Endothelial cell (in vitro differentiated cells): ENCODE data around the gene ETS1. TPM values are rescaled to one million over a fixed set of nuclear protein-coding genes. Genes with fewer than 3 reads are reported as not detected.

Source experiments
- DNase-seq: peaks from one replicate; pipeline ENCODE4 v3.0.0; 2021; ENCODE audit warnings: low spot score
- H3K27ac Mint-ChIP-seq: one replicate; pipeline ENCODE4 v1.8.0; 2021; ENCODE audit warnings: mixed read lengths, inconsistent platforms; ENCODE audit not compliant: unreplicated experiment
- H3K27me3 Mint-ChIP-seq: one replicate; pipeline ENCODE4 v1.8.0; 2021; ENCODE audit warnings: mild to moderate bottlenecking, moderate library complexity, mixed read lengths, inconsistent platforms; ENCODE audit not compliant: unreplicated experiment
- H3K36me3 Mint-ChIP-seq: one replicate; pipeline ENCODE4 v1.8.0; 2021; ENCODE audit warnings: mild to moderate bottlenecking, low read depth, mixed read lengths, inconsistent platforms; ENCODE audit not compliant: unreplicated experiment
- H3K4me1 Mint-ChIP-seq: one replicate; pipeline ENCODE4 v1.8.0; 2021; ENCODE audit warnings: mild to moderate bottlenecking, mixed read lengths, inconsistent platforms; ENCODE audit not compliant: unreplicated experiment
- H3K4me3 Mint-ChIP-seq: one replicate; pipeline ENCODE4 v1.8.0; 2021; ENCODE audit warnings: mild to moderate bottlenecking, mixed read lengths, inconsistent platforms; ENCODE audit not compliant: unreplicated experiment
- H3K9me3 Mint-ChIP-seq: one replicate; pipeline ENCODE4 v1.8.0; 2021; ENCODE audit warnings: mixed read lengths, inconsistent platforms; ENCODE audit not compliant: unreplicated experiment
- total RNA-seq: library from RNA; stranded (reverse); fragmentation: NEBNext Ultra II Directional; extraction: Animal tissue kit (Norgen Biotek cat#: 25700); gene quantifications from one replicate; pipeline ENCODE4 v1.2.1, GENCODE V29; 2021; ENCODE audit not compliant: unreplicated experiment
- TF ChIP-seq, protein P1 (sequence below): fragments of 200-600 bp; sonication (generic); IDR thresholded peaks from one replicate; pipeline ENCODE4 v1.5.0; 2021; ENCODE audit warnings: antibody characterized with exemption; ENCODE audit not compliant: unreplicated experiment

ETS1 gene
- total RNA-seq, 1 donor from 2014 or later = 309 TPM

DNA sequence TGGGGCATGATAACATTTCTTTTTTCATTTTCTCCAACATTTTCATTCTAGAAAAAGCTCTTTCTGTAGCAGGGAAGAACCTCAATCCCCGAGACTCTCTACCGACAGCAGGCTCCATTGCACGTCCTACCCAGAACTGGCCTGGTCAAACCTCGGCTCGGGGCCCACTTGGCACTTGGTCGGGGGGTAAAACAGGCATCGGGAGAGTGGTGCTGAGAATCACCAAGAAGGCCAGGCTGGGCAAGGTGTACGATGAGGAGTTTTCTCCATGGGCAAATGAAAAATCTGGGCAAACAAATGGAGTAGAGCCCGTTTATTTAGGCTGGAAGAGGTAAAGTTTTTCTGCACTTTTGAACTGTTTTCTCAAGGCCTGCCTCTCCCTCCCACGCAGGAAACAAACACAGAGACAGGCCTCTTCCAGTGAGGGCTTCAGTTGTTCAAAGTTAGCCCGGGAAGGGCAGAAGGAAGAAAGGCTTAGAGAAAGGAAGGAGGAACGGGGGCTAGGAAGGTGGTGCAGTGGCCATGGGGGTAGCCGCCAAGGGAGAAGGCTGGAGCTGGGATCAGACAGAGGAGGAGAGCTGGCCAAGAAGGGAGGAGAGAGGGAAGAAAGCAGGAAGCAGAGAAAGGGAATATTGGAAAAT is 87.6 kb downstream of the ETS1 start:
- Mint-ChIP-seq H3K9me3 (peaks cover 11% of the 10 kb centered on the region), H3K27ac (peak overlapping the region; percentile 7), H3K4me1 (peaks cover 73% of the 10 kb centered on the region), H3K27me3 (peaks cover 5% of the 10 kb centered on the region), H3K36me3 (peaks cover 62% of the 10 kb centered on the region), H3K4me3 (peak overlapping the region; percentile 73)
- no peak for DNase-seq
- TF ChIP-seq, protein P1, sequence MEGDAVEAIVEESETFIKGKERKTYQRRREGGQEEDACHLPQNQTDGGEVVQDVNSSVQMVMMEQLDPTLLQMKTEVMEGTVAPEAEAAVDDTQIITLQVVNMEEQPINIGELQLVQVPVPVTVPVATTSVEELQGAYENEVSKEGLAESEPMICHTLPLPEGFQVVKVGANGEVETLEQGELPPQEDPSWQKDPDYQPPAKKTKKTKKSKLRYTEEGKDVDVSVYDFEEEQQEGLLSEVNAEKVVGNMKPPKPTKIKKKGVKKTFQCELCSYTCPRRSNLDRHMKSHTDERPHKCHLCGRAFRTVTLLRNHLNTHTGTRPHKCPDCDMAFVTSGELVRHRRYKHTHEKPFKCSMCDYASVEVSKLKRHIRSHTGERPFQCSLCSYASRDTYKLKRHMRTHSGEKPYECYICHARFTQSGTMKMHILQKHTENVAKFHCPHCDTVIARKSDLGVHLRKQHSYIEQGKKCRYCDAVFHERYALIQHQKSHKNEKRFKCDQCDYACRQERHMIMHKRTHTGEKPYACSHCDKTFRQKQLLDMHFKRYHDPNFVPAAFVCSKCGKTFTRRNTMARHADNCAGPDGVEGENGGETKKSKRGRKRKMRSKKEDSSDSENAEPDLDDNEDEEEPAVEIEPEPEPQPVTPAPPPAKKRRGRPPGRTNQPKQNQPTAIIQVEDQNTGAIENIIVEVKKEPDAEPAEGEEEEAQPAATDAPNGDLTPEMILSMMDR = no peak

DNA sequence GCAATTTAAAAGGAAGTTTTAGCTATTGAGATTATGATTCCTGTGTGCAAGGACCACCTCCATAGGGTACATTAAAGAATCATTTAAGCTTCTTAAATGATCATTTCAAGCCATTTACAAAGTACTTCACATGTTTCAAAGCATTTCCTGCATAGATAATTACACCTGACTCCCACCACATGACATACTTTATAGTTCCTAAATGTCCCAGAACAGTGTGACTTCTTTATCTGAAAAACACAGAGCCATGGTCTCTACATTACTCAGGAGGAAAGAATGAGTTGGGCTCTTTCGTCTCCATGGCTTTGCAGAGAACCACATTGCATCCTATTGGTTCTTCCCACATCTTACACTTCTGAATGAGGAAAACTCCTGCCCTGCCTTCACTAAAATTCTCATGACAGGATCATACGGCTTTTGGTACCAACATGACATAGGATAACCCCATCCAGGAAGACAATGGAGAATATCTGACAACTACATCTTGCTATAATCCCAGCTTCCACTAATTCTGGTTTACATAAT is 88.6 kb downstream of the ETS1 start:
- no peak overlapping the region for H3K27ac Mint-ChIP-seq
- TF ChIP-seq, protein P1 = no peak
- peaks cover 74% of the 10 kb centered on the region for H3K4me1 Mint-ChIP-seq
- peaks cover 65% of the 10 kb centered on the region for H3K36me3 Mint-ChIP-seq
- H3K27me3 Mint-ChIP-seq = peaks cover 5% of the 10 kb centered on the region
- H3K4me3 Mint-ChIP-seq = peak overlapping the region; percentile 14
- peaks cover 11% of the 10 kb centered on the region for H3K9me3 Mint-ChIP-seq
- DNase-seq = no peak

DNA sequence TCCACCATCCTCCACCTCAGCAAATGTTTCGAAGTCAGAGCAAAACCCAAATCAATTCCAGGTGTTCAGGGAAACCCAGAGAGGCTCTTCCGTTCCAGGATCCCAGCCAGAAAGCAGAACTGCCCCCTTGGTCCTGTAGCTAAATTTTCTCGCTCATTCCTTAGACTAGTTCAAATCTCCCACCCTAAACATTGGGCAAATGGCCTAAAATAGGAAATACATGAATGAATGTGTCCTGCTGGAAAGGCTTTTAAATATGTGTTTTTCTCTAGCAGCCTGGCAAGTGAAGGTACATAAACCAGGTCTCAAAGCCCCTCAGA is 89.6 kb downstream of the ETS1 start:
- Mint-ChIP-seq H3K4me3 (peak overlapping the region; percentile 60), H3K36me3 (peaks cover 58% of the 10 kb centered on the region), H3K4me1 (peaks cover 73% of the 10 kb centered on the region), H3K9me3 (peaks cover 11% of the 10 kb centered on the region), H3K27ac (peak overlapping the region; percentile 77), H3K27me3 (peaks cover 5% of the 10 kb centered on the region)
- no peak for DNase-seq
- TF ChIP-seq, protein P1 = no peak

DNA sequence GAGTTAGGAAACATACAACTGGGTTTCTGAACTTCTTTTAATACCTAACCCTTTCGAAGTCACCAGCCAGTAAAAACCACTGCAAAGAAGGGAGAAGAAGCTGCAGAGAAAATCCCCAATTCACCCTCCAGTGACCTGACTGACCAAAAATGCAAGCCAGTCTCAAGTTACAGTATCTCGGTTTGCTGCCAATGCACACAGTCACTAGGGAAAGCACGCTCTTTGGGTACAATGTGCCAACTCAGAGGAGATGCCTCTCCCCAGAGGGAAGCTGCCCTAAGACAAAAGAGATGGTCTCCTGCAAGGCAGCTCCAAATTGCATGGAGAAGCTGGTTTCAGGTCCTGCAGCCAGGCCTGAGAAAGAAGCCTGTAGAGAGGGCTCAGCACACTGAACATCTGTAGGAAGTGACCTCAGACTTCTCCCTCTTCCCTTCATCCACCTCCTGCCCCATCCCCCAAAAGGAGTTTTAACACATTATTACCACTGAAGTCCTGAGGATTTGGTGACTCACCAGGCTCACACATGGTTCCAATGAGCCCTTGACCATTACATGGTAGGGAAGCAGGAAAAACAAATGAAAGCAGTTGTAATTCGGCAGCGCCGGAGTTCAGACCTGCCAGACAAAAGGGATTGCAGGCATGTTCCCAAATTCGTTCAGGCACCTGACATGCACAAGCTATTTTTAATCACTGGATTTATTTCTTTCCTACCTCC is 90.1 kb downstream of the ETS1 start:
- Mint-ChIP-seq H3K4me3 (peak overlapping the region; percentile 39), H3K27ac (peak overlapping the region; percentile 77), H3K4me1 (peaks cover 74% of the 10 kb centered on the region), H3K9me3 (peaks cover 11% of the 10 kb centered on the region), H3K27me3 (peaks cover 5% of the 10 kb centered on the region), H3K36me3 (peaks cover 52% of the 10 kb centered on the region)
- no peak for DNase-seq
- TF ChIP-seq, protein P1 = no peak

DNA sequence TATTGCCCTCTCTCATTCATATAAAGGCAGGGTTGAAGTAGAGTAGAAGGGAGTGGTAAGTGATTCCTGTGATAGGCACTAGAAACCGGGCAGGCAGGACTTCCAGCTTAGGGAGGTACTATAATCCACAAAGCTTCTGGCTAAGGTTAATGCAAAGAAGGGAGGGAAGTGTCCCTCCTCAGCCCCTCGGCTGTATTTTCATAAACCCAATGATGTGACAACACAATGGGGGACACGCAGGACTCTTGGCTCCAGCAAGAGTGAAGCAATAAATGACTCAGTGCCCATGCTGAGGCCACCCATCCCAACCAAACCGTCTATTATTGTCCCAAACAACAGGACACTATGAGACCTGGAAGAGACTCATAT is 90.7 kb downstream of the ETS1 start:
- TF ChIP-seq, protein P1 = no peak
- peak overlapping the region; percentile 39 for H3K4me3 Mint-ChIP-seq
- H3K9me3 Mint-ChIP-seq = peaks cover 11% of the 10 kb centered on the region
- no peak overlapping the region for H3K27ac Mint-ChIP-seq
- H3K4me1 Mint-ChIP-seq = peaks cover 74% of the 10 kb centered on the region
- no peak for DNase-seq
- H3K27me3 Mint-ChIP-seq = peaks cover 3% of the 10 kb centered on the region
- peaks cover 47% of the 10 kb centered on the region for H3K36me3 Mint-ChIP-seq
